SU-DHL-6 (cell line): ENCODE data around the gene SELENOS.

Source experiments
- CTCF ChIP-seq: fragments of 200-600 bp; sonication (generic); IDR thresholded peaks from one replicate; pipeline ENCODE4 v1.5.1; 2017; ENCODE audit warnings: antibody characterized with exemption, mild to moderate bottlenecking, low read length, moderate library complexity; ENCODE audit not compliant: insufficient read depth, poor library complexity, severe bottlenecking
- EZH2phosphoT487 ChIP-seq: fragments of 200-600 bp; sonication (generic), shearing (Covaris generic); conservative IDR thresholded peaks from 2 replicates; pipeline ENCODE4 v1.6.1; 2018; ENCODE audit warnings: mild to moderate bottlenecking, antibody characterized with exemption, low read length, moderate library complexity, mixed read lengths

DNA sequence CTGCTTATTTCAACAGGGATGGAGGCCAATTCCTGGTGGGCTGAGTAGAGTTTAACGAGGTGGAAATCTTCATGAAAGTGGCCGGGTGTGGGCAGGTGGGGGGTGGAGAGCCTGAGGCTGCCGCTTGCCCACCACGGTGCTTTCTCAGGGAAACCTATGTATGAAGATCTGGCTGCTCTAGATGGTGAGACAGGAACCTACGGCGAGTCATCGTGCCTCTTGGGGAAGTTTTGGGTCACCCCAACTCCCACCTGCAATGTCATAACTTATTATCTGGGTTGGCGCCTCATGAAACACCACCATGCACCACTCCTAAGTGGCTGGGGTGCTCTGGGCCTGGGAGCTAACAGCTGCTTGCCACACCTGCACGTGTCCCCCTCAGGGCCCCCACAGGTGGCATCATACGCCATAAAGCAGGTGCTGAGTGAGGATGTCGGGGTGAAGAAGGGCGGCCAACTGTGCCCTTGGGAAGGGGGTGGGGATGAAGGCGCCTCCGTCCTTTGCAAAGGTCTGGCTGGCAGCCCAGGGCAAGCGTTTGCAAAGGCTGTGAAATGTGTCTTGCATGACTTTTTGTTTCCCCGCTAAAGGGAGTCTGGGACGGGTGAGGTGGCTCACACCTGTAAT, 45.7 kb upstream of the SELENOS start:
- no peak for TF ChIP-seq CTCF
- TF ChIP-seq EZH2phosphoT487: no peak
